GM21423 (cell line): ENCODE measurements around the gene HEMK1.

Experiments
- ATAC-seq: cut with Tn5 transposase; IDR thresholded peaks from one replicate; pipeline ENCODE4 v1.9.1; 2021; ENCODE audit warnings: mild to moderate bottlenecking, moderate library complexity; ENCODE audit not compliant: unreplicated experiment

The HEMK1 gene

DNA sequence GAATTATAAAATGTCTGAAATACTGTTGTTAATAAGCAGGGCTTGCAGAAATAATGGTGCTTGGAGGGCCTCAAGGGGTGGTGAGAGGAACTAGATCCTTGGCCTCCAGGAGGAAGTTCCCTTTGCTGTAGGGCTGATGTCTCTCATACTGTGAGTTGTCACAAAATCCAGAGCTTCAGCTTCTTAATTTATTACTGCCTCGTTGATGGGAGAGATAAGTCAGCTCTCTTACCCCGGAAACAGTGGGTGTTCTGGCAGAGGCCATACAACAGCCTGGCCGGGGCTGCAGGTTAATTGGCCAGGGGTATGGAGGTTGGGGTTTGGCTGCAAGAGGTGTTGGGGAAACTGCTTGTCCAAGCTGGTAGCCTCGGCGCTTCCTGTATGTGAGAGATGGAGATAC is 63.1 kb downstream of the HEMK1 start:
- ATAC-seq, result no peak

DNA sequence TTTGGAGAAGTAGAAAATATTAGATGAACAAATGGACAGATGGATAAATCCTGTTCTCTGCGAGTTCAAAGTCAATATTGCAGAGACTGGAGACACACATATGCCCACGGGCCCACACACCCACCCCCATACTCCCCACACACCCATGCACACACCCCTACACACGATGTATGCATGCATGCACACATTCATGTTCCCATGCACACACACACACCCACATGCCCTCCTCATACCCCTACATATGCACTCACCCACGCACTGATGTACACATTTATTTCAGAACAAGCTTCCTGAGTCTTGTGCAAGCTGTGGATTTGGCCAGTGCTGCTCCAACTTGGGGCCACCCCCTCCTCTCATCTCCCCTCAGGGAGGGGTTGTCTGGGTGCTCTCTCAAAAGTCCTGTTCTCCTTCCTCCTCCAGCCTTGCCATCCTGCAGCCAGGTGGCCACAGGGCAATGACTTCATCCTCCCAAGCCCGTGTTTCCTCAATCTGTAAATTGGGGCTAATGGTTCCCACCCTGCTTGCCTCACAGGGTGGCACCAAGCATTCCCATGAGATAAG is 64.0 kb downstream of the HEMK1 start:
- no peak for ATAC-seq

DNA sequence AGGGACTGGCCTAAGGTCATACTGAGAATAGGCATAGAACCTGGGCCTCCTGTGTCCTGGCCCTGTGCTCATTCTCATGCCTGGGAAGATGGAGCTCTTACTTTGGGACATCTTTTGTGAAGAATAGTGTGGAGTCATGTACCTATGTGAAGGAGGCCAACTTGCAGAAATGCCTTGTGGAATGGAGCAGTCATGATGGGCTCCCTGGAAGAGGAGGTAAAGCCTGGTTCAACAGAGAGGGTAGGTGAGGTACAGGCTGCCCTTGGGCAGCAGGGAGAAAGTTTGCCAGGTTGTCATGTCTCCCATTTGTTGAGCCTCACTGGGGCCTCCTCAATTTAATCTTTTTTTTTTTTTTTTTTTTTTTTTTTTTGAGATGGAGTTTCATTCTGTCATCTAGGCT is 65.7 kb downstream of the HEMK1 start:
- no peak for ATAC-seq

DNA sequence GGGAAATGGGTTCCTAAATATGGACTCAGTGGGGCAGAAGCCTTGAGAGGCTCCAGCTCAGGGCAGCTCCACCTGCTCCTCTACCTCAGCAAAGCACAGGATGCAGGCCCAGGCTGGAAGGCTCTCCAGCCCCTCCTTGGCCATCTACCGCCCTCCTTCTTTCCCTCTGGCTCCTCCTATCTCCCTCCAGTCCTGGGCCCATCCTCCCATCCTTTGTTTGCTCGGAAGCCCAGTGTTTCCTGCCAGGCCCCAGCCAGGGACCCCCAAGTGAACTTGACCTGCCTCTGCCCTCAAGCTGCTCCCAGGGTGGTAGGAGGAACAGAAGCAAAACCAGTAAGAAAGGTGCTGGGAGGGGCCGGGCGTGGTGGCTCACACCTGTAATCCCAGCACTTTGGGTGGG is 67.7 kb downstream of the HEMK1 start:
- no peak for ATAC-seq

- ATAC-seq, result no peak
Measured at GRCh38 chr3:50637945-50638344, 68.6 kb downstream of the HEMK1 start.

DNA sequence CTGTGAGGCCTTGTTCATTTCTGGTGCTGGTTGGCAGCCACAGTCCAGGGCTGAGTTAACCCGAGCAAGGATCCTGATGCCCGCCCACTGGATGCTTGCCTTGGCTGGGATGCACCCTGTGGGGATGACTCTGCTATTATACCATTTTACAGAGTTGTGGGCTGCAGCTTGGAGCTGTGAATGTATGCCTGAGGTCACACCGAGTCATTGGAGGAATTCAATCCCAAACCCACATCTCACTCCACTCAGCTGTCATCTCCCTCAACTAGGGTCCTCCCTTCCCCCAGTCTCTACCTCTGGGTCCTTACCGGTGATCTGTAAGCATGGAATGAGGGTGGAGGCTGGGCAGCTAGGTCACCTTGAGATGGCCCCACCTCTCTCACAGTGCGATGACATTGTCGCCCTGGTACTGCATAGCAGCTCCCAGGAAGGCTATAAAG is 69.8 kb downstream of the HEMK1 start:
- ATAC-seq, result no peak

GRCh38 chr3:50642382-50642781 is 73.1 kb downstream of the HEMK1 start:
- no peak for ATAC-seq

DNA sequence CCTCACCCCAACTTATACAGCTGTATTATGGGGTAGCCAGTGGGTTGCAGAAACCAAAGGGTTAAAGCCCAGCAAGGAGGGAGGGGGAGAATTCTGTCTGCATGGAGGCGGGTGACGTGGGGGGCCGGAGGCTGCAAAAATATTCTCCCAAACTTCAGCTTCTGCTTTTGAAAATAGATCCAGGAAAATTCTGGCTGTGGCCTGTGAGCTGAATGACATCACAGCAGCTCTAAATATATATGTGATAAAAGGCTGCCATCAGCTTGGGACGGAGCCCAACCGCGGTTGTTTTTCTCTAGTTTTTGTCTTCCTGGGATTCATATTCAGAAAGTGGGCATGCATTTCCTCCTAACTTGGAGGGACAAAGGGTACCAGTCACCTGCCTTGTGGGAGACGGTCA is 75.2 kb downstream of the HEMK1 start:
- no peak for ATAC-seq

GRCh38 chr3:50645378-50645777 is 76.1 kb downstream of the HEMK1 start:
- no peak for ATAC-seq
